Measurements from ENCODE around the gene ZBTB16. TPM values are rescaled to one million over a fixed set of nuclear protein-coding genes. Genes with fewer than 3 reads are reported as not detected.

The ZBTB16 gene
- total RNA-seq, 1 donor from 2014 or later, result 0.53 TPM

DNA sequence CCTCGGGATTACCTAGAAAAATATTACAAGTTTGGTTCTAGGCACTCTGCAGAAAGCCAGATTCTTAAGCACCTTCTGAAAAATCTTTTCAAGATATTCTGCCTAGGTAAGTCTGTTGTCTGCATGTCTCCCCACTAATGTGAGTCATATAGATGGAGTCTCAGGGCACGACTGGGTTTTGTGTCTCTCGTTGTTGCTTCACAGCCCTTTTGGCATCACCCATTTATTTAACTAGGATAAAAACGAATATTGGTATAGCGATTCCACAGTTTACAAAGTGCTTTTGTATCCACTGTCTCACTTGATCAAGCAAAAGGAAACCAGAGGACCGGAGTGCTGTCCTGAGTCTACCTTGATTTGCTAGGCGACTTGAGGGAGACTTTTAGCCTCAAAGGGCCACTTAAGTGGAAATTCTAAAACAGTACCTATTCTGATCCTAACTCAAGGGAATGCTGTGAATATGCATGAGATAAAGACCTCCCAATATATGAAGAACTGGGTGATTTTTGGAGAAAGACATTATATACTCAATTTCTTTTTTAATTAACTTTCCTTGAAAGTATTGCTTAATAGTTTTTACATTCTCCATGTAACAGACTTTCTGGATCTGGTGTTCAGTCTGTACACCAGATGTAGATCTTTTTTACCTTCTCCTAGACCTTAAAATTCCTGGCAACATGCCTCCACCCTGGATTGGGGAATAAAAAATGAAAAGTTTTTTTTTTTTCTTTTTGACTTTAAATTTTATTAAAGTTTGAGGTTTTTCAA is 237.3 kb downstream of the ZBTB16 start:
- DNase-seq (ENCODE audit: low read depth), result no peak

DNA sequence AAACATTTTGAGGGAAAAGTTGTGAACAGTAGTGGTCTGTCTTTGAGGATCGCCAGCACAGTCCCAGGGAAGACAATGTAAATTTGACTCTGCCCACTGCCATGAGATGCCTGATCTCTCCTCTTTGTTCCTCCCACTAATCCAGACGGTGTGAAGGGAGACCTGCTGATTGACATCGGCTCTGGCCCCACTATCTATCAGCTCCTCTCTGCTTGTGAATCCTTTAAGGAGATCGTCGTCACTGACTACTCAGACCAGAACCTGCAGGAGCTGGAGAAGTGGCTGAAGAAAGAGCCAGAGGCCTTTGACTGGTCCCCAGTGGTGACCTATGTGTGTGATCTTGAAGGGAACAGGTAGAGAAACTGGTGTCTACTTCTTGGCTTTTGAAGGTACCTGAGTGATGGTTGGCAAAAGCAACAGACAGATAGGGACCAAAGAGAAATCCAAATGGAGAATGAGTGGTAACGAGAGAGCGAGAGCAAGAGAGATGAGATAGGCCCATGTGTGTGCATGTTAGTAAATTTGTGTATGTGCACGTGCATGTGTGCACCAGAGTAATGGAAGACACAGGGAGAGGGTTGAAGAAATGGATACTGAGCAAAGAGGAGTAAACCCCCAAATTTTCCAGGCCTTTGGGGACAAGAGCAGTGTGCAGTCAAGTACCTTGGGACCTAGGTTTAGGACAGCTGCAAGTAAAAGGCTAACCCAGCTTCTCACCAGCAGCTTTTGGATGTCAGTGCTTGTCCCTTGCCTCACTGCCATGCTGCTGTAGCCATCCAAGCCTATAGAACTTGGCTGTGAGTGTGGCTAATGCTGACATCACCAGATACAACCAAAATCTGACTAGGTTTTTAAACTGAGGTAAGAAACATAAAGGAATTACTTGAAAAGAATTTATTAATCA is 238.5 kb downstream of the ZBTB16 start:
- DNase-seq (ENCODE audit: low read depth), result peak; percentile 68

DNA sequence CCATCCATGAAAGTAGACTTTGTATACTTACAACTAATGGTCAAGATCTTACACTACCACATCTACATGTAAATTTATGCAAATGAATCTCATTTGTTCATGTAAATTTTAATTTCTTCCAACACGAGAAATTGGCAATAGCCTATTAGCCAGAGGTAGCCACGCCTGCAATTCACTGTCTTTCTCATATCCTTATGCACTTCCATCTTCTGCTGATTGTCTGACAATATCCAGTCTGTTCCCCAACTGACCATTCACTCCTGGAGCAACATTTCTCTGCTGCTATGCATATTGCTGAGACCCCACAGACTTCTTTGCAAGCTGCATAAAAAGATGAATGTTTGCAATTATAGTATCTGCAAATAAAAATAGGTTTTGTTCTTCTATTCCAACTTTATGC is 239.2 kb downstream of the ZBTB16 start:
- peak; percentile 57 for DNase-seq (ENCODE audit: low read depth)

Other genes with a start within 250 kb of the ZBTB16 start
- 27.9 and 34.2 TPM in 2 replicates for gene USP28, start 184.1 kb upstream of the ZBTB16 start, total RNA-seq
- not detected in 2 replicates for gene HTR3B, start 154.9 kb upstream of the ZBTB16 start, total RNA-seq
- not detected in 2 replicates for gene HTR3A, start 84.6 kb upstream of the ZBTB16 start, total RNA-seq
- 921 and 1,107 TPM in 2 replicates for gene NNMT, start 236.7 kb downstream of the ZBTB16 start, total RNA-seq